ENCODE results near the gene DCST2.

The DCST2 gene

GRCh38 chr1:155049651-155050559 lies 16.3 kb upstream of the DCST2 start:
- DNase-seq (no peak), ATAC-seq (no peak)

- ATAC-seq, result no peak
- no peak for DNase-seq
Observed at GRCh38 chr1:155048449-155049334, 15.1 kb upstream of the DCST2 start.

GRCh38 chr1:155044812-155045657 lies 11.5 kb upstream of the DCST2 start:
- ATAC-seq, result peak; percentile 86

GRCh38 chr1:155044365-155044764 lies 10.8 kb upstream of the DCST2 start:
- ATAC-seq (no peak), DNase-seq (no peak)

More at GRCh38 chr1:155044812-155045657, 11.5 kb upstream of the DCST2 start:
- DNase-seq, result peak; percentile 64

GRCh38 chr1:155043793-155044192 lies 10.2 kb upstream of the DCST2 start:
- ATAC-seq, result no peak
- no peak for DNase-seq

GRCh38 chr1:155043301-155043702 lies 9.7 kb upstream of the DCST2 start:
- DNase-seq (no peak), ATAC-seq (no peak)

- DNase-seq, result no peak
- ATAC-seq, result no peak
Observed at GRCh38 chr1:155042789-155043188, 9.2 kb upstream of the DCST2 start.

DNA sequence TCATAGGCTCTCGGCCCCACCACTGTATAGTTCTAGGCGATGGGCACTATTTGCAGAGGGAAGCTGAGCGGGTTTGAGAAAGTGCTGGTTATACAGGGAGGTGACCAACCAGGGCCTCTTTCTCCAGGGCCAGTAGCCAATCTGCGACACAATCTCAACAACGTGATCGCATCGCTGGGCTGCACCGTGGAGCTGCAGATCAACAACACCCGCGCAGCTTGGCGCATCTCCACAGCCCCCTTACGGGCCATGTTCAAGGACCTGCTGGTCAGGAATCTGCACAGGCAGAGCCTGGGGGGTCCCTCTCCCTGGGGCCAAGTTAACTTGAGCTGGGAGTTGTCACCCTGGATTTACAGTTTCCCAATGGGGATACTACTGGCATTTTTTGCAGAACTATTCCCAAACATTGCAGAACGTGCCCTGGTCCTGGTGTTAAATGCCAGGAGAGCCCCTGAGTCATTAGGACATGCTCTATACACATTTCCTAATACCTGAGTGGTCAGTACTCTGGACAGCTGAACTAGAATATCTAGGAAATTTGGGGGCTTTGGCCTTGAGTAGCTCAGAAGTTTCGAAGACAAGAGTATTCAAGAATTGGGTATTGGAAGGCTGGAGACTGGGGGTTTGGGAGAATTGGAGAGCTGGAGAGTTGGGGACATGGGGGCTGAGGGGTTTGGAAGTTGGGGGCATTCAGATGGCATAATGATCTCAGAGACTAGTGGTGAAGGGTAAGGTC lies 6.9 kb upstream of the DCST2 start:
- no peak for DNase-seq
- ATAC-seq, result no peak

DNA sequence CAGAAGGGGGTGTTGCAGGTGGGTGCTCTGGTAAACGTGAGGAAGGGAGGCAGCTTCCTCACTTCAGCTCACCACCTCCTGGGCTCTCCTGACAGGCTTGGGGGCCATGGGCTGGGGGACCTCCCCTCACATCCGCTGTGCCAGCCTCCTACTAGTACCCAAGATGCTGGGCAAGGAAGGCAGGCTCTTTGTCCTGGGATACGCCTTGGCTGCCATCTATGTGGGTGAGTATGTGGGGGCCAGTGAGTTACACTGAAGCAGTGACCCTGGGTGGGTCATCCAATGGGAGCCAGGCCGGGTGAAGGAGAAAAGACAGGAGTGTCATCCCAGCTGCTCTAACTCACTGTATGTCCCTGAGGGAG lies 5.7 kb upstream of the DCST2 start:
- DNase-seq (no peak), ATAC-seq (no peak)

DNA sequence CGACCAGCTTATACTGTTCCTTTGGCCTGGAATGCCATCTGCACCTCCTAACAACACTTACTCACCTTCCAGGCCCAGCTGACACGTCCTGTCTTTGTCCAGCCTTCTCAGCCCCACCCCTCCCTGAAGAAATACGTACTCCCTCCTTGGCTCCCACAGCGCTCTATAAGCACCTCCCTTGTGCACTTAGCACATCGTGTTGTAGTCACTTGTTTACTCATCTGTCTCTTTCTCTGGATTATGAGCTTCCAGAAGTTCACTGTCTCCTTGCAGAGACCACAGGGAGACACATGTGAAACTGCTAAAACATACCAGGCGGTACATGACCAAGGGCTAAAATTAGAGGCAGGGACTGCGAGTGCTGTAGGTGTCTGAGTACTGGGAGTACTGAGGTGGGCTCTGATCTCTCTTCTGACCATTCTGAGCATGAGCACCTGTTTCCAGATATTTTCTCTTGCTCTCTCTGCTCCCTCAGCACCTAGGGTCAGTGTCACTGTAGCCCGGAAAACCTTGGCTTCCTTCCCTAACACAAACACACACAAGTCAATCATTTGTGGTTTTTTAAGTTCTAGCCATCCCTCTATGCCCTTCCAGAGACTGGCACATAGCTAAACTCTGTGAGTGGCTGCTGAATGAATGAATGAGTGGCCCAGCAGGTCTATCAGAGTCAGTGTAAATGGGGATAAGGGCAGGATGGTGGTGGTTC lies 5.2 kb upstream of the DCST2 start:
- ATAC-seq (no peak), DNase-seq (no peak)

- no peak for ATAC-seq
- DNase-seq, result no peak
Observed at GRCh38 chr1:155037851-155038441, 4.4 kb upstream of the DCST2 start.

GRCh38 chr1:155037043-155037442 lies 3.5 kb upstream of the DCST2 start:
- DNase-seq (no peak), ATAC-seq (no peak)

DNA sequence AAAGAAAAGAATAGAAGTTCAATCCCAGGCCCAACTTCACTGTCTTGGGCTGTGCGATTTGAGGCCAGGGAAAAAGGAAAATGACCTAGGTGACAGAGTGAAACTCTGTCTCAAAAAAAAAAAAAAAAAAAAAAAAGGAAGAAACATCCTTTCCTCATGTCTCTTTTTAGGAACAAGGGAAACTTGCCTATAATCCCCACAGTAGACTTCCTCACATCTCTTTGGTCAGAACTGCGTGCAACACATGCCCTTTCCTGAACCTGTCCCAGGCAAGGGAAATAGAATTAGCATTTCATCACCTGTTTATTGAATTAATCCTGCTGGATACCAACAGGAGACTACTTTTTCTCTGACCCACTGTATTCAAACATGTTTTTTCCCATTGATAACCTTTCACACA lies 2.4 kb upstream of the DCST2 start:
- no peak for DNase-seq
- no peak for ATAC-seq

GRCh38 chr1:155034318-155035208 lies 982 bp upstream of the DCST2 start:
- ATAC-seq (no peak), DNase-seq (no peak)

DNA sequence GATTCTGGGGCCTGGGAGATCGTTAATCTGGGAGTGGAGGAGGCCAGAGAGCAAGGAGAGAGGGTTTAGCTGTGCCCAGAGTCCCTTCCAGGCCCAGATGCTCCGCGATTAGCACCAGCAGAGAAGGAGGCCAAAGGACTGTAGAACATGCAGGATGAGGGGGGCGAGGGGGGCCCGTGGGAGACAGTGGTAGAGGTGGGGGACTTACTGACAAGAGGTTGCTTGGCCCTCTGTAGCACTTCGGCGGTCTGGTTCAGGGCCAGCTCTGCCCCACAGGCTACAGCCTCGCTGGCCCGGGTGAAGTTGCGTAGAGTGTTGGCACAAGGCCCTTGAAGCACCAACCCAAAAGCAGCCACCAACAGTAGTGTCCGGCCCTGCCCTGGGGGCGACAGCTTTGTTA lies 695 bp downstream of the DCST2 start:
- DNase-seq (no peak), ATAC-seq (no peak)

DNA sequence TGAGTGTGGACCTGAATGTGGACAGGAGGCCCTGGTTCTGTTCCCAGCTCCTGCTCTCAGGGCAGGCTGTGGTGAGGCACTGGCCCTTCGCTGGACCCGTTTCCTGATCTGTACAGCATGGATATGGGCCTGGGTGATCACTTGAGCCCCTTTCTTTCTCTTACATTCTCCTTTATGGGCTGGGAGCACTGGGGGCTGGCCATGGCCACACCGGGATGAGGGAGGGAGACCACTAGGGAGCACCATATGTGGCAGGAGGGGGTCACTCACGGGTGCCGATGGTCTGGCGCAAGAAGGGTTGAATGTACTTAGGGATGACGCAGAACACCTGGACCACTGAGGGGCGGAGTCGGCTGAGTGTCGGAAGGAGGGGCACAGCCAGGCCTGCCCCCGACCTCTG lies 2.7 kb downstream of the DCST2 start:
- DNase-seq (no peak), ATAC-seq (no peak)

DNA sequence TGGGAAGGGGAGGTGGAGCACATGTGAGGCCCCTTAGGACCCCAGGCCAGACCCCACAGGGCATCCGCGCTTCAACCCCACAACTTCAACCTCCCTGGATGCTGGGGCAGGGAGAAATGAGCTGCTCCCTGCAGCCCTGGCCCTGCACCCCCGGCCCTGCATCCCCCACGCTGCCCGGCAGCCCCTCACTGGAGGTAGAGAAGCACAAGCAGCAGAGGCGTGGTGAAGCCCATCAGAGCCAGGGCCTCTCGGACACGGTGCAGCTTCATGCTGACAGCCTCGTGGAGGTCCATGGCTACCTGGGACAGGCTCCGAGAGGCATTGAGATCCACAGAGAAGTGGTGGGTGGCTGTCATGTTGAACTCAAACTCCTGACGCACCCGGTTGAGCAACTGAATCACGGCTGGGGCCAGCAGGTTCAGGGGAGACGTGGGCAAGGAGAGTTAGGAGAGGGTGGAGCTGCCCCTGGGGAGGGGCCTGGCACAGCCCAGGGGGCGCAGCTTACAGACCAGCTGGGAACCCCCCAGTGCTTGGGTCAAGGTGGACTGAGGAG lies 3.3 kb downstream of the DCST2 start:
- no peak for DNase-seq
- no peak for ATAC-seq

GRCh38 chr1:155029513-155030242 lies 3.9 kb downstream of the DCST2 start:
- ATAC-seq, result no peak
- DNase-seq, result no peak
